GM18861 (cell line): ENCODE measurements around the gene PNMA8B.
"Not testable (repeated sequence)": the region's sequence is repeated elsewhere in the genome, so short reads cannot be mapped to it uniquely, and the experiment has no call there.

ENCODE experiments used
- ATAC-seq: cut with Tn5 transposase; IDR thresholded peaks from one replicate; pipeline ENCODE4 v1.9.1; 2021; ENCODE audit not compliant: unreplicated experiment

The PNMA8B gene, protein sequence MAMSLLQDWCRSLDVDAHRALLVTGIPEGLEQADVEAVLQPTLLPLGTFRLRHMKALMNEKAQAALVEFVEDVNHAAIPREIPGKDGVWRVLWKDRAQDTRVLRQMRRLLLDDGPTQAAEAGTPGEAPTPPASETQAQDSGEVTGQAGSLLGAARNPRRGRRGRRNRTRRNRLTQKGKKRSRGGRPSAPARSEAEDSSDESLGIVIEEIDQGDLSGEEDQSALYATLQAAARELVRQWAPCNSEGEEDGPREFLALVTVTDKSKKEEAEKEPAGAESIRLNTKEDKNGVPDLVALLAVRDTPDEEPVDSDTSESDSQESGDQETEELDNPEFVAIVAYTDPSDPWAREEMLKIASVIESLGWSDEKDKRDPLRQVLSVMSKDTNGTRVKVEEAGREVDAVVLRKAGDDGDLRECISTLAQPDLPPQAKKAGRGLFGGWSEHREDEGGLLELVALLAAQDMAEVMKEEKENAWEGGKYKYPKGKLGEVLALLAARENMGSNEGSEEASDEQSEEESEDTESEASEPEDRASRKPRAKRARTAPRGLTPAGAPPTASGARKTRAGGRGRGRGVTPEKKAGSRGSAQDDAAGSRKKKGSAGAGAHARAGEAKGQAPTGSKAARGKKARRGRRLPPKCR

DNA sequence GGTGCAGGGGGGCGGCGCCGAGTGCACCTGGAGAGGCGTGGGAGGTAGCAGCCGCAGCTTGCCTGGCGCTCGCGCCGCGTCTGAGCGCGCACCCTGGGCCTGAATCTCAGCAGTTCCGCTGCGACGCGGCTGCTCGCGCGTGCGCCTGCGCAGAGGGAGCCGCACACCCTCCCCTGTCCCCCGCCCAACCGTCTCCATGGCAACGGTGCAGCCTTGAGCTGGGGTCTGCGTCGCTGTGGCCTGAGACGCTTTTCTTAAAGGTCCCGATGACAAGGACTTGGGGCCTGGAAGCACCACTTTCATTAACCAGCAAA is at the start of gene PNMA8B:
TSS of gene PNMA8B (minus strand) at position 82 of the 314 bp plus-strand sequence. CDS start 402 bp downstream, outside the sequence.
- ATAC-seq, result no peak

- ATAC-seq, result no peak
Observed at GRCh38 chr19:46544651-46545050, 49.0 kb upstream of the PNMA8B start.

DNA sequence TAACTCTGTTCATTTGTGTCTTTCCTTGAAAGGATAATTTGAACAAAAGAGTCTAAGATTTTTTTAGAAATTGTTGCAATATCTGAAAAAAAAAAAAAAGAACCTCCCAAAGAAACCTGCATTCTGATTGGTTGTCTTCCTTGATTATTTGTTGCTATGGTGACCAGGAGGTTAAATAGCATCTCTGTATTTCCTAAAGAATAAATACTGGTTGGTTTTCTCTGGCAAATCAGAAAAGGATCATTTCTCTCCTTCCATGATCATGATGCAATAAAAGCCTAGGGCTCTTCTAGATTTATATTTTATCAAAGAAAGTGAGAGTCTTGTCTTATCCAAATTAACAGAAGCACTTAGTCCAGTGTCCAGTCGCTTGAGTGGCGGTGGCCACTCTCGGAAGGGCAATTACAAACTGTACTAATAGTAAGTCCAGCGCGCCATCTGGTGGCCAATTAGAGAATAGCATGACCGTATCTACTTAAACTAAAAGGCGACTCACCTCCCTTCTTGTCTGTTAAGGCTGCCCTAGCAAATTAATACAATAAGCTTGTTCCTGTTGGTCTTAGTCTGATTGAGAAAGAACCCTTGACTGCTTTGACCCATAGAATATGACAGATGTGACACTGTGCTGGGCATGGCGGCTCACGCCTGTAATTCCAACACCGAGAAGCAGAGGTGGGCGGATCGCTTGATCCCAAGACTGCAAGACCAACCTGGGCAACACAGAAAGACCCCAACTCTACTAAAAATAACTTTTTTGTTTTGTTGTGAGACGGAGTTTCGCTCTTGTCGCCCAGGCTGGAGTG is 47.0 kb upstream of the PNMA8B start:
- ATAC-seq, result no peak

DNA sequence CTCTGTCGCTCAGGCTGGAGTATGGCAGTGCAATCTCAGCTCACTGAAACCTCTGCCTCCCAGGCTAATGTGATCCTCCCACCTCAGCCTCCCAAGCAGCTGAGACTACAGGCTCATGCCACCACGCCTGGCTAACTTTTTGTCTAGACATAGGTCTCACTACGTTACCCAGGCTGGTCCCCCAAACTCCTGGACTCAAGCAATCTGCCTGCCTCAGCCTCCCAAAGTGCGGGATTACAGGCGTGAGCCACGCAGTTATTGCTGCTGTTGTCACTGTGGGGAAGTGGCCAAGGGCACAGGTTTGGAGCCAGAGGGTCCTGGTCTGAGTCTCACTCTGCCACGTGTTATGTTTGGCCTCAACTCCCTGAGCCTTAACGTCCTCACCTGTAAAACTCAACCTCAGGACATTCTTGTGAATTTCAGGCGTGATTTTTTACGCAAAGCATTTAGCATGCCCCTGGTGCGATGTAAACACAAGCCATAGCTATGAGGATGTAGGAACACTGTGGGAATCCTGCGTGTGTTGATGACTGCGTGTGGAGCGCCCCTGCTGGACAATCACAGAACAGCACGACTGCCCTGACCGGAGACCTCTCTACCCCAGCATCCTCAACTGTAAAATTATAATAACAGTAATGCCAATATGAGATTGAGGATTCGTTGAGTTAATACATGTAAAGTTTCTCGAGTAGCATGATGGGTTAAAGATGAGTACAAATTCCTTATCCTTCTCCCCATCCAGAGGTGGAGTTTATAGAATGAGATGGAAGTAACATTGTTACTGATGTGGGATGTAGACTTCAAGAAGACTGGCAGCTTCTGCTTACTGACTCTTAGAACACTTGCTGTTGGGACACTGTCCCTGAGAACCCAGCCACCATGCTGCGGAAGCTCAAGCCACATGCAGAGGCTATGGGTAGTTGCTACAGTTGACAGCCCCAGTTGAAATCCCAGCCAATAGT is 41.8 kb upstream of the PNMA8B start:
- ATAC-seq, result no peak

GRCh38 chr19:46536391-46536790 is 40.7 kb upstream of the PNMA8B start:
- ATAC-seq, result no peak

- no peak for ATAC-seq
Observed at GRCh38 chr19:46533621-46534081, 38.0 kb upstream of the PNMA8B start.

DNA sequence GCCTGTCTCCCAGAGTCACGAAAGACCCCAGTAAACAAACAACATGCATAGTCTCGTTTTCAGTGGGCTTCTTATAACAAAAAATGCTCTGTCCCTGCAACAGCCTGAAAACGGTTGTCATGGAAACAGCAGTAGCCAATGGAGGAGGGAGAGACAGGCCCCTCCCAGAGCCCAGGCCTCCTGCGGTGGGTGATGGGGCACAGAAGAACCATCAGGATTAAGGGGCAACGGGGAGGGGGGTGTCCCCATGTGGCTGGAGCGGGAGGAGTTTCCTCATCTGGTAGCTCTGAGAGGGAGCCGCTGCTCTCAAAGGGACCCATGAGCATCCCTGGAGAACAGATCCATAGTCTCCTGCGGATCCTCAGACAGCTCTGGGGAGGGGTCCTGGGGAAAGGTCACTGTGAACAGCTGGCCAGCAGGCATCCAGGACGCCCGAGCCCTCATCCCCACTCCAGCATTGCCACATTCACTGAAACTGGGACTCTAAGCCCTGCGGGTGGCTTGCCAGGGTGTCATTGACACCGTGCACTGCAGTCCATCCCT is 37.5 kb upstream of the PNMA8B start:
- no peak for ATAC-seq

DNA sequence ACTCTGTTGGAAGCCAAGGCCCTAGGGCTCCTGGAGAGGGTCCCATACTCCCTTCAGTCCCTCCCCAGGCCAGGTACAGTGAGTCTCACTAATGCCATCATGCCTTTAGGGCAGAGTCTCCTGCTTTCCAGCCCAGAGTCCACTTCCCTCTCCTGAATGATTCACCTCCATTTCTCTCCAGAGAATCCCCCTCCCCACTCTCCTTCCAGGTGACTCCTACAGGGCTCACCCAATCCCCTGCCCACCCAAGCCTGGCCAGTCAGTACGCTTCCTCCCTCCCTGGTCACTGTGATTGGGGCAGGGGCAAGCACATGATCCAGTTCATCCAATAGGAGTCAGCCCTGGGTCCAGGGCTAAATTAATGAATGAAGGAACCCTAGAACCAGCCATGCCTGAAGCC is 35.0 kb upstream of the PNMA8B start:
- ATAC-seq, result no peak

- ATAC-seq, result no peak
Observed at GRCh38 chr19:46529622-46530451, 34.2 kb upstream of the PNMA8B start.

DNA sequence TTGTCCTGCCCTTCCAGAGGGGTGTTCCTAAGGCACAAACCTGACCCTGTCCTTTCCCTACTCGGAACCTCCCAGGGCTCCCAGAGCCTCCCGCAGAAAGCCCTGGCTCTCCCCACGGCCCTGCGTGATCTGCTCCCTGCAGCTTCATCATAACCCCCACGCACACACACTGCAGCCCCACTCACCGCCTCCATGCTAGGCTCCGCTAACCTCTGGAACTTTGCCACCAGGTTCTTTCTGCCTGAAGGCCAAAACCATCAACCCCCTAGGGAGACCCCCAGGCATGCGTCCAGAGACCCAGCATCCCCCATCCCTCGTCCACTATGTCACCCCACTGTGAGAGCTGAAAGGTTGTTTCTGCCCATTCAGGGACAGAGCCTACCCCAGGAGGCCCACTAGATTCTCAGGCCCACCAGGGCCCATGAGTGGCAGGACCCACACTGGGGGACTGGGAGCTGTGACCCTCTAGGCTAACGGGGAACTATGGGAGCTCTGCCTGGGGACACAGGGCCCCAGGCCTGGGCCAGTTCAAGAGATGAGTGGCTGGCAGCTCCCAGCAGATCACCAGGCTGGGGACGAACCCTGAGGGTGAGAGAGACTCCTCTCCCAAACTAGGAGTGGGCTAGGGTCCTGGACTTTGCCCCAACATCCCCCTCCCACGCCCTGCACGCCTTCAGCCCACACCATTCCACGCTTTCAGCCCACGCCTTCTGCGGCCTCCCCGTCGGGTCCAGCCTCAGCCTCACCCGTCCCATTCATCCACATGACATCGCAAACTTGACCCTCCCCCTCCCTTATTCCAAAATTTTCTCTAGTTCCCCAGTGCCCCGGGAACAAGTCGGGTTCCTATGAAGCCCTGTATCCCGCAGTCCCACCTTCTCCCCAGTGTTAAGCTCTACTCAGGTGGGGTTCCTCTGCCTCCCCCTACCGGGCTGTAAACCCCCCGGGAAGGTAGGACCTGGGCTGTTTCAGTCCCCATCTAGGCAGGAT is 33.2 kb upstream of the PNMA8B start:
- no peak for ATAC-seq

- ATAC-seq, result not testable (repeated sequence)
Observed at GRCh38 chr19:46526801-46527200, 31.1 kb upstream of the PNMA8B start.

- no peak for ATAC-seq
Observed at GRCh38 chr19:46524308-46524707, 28.6 kb upstream of the PNMA8B start.

GRCh38 chr19:46522988-46523387 is 27.3 kb upstream of the PNMA8B start:
- not testable (repeated sequence) for ATAC-seq

- ATAC-seq, result no peak
Observed at GRCh38 chr19:46521241-46521868, 25.7 kb upstream of the PNMA8B start.

DNA sequence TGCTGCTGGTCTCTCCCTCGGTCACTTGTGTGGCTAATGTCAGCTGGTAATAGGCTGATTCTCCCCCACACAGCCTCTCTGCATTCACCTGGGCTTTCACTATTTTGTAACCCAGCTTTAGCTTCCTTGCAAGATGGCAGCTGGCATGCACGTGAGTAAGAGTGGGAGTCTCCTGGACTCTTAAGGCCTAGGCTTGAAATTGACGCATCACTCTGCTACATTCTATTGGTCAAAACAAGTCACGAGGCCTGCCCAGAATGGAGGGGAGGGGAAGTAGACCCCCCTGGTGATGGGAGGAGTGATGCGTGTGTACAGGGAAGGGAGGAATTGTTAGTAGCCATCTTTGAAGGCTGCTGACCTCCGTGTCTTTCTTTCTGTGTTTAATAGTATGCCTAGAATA is 24.9 kb upstream of the PNMA8B start:
- ATAC-seq, result no peak

- no peak for ATAC-seq
Observed at GRCh38 chr19:46517471-46517870, 21.8 kb upstream of the PNMA8B start.

- no peak for ATAC-seq
Observed at GRCh38 chr19:46515879-46516350, 20.2 kb upstream of the PNMA8B start.

- ATAC-seq, result no peak
Observed at GRCh38 chr19:46515290-46515609, 19.6 kb upstream of the PNMA8B start.
